Skeletal muscle tissue (tissue), 4 donors: ENCODE measurements around the gene TRIM43B. TPM values are rescaled to one million over a fixed set of nuclear protein-coding genes. Genes with fewer than 3 reads are reported as not detected.
A peak's percentile ranks its signal among the peaks of the same experiment; 100 is the strongest.
"Not testable (repeated sequence)": the region's sequence is repeated elsewhere in the genome, so short reads cannot be mapped to it uniquely, and the experiment has no call there.

Experiments used
- H3K27ac ChIP-seq: one replicate; pipeline ENCODE4 v1.7.0; 2013; ENCODE audit warnings: mild to moderate bottlenecking, low read depth, low read length, inconsistent platforms
- H3K27me3 ChIP-seq, 3 donors: one replicate each; pipeline ENCODE4 v1.7.0; 2013; ENCODE audit warnings: low read length in 3 of 3; ENCODE audit not compliant: control insufficient read depth in 3 of 3, insufficient read depth in 3 of 3
- H3K36me3 ChIP-seq, 3 donors: one replicate each; pipeline ENCODE4 v1.7.0; 2013; ENCODE audit warnings: low read length in 3 of 3; ENCODE audit not compliant: control insufficient read depth in 3 of 3, insufficient read depth in 3 of 3
- H3K4me1 ChIP-seq, 3 donors: one replicate each; pipeline ENCODE4 v1.7.0; 2013; ENCODE audit warnings: low read length in 3 of 3, mild to moderate bottlenecking in 3 of 3; ENCODE audit not compliant: control insufficient read depth in 3 of 3, insufficient read depth in 3 of 3
- H3K4me3 ChIP-seq, 3 donors: one replicate each; pipeline ENCODE4 v1.7.0; 2013; ENCODE audit warnings: low read length in 3 of 3
- H3K9ac ChIP-seq, 3 donors: one replicate each; pipeline ENCODE4 v1.7.0; 2013; ENCODE audit warnings: low read length in 3 of 3, mild to moderate bottlenecking in 3 of 3, moderate library complexity in 2 of 3, low read depth in 1 of 3
- H3K9me3 ChIP-seq, 3 donors: one replicate each; pipeline ENCODE4 v1.7.0; 2013; ENCODE audit warnings: low read length in 3 of 3; ENCODE audit not compliant: control insufficient read depth in 3 of 3
- total RNA-seq: library from RNA; depleted of rRNA; stranded (reverse); fragments of >200 nt; gene quantifications from one replicate; pipeline ENCODE4 v1.2.3, GENCODE V29; 2014
- donor health status: Osteomylitis.

TRIM43B gene
- total RNA-seq, result not detected

DNA sequence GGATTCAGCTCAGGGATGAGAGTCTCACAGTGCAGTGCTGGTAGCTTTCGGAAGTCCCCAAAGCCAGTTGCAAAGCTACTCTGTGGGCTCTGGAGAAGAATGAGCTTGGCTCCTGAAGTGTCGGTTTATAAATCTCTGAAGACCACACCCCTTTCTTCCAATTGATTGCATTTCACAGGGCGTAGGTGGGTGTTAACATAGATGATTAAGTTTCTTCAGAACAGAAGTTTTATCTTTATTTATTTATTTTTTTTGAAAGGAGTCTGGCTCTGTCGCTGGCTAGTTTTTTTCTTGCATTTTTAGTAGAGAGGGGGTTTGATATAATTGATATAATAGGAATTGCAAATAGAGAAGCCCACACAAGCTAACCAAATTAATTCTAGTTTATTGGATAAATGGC is at the start of gene TRIM43B:
TRIM43B (minus strand) TSS at position 101 of the 400 bp plus-strand sequence. CDS start 2,040 bp downstream, outside the sequence.
- H3K27ac ChIP-seq, H3K36me3 ChIP-seq, H3K9me3 ChIP-seq, H3K27me3 ChIP-seq, H3K4me1 ChIP-seq, H3K9ac ChIP-seq, H3K4me3 ChIP-seq: not testable (repeated sequence)

DNA sequence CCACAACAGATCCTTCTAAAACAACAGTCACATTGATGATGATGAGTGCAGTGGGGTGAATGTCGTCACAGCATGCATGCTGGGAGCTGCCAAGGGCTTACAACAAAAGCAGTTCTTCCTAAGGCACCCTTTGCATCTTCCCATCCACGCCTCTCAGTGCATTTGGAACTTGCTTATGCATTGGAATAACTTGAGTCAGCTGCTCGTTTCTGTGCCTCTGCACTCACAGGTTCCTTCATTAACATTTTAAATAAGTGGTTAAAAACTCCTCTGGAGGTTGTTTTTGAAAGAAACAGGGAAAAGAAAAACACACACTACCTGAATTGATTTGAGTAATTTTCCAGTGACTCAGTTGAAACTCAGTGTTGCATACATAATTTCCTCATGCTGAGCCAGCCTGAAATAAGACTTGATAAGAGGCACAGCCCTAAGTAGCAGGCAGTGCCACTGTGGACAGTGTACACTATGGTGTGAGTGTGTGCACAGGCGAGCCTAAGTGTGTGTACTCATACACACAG is 46.8 kb upstream of the TRIM43B start:
- Histone ChIP-seq H3K36me3 (no peaks in the 10 kb centered on the region), H3K4me3 (no peak overlapping the region), H3K27ac (no peak overlapping the region), H3K9ac (no peak overlapping the region), H3K9me3 (no peaks in the 10 kb centered on the region), H3K4me1 (peaks cover 0 to 3% (median 0%) of the 10 kb centered on the region in 3 donors), H3K27me3 (peaks cover 0 to 3% (median 0%) of the 10 kb centered on the region in 3 donors)

DNA sequence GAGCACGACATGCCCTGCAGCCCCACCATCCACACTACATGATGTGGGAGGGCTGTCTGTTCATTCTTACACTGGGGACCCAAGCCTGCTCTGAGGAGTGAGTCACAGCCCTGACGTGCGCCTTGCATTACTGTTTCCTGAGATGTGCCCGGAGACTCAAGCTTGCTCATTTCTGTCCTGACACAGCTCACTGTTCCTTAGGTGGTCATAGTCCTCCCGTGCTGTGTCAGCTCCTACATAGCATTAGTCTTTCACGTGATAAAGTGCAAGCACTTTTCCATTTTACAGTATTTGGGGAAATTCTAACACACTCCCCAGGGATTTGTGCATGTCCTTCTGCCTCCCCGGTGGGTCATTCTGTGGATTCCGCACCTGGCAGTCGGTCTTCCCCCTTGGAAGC is 46.2 kb upstream of the TRIM43B start:
- H3K9ac ChIP-seq, result no peak overlapping the region
- H3K4me3 ChIP-seq, result no peak overlapping the region
- H3K4me1 ChIP-seq, result peaks cover 0 to 8% (median 0%) of the 10 kb centered on the region in 3 donors
- H3K9me3 ChIP-seq, result no peaks in the 10 kb centered on the region
- H3K27ac ChIP-seq, result no peak overlapping the region
- H3K27me3 ChIP-seq, result peaks cover 0 to 3% (median 0%) of the 10 kb centered on the region in 3 donors
- H3K36me3 ChIP-seq, result no peaks in the 10 kb centered on the region

DNA sequence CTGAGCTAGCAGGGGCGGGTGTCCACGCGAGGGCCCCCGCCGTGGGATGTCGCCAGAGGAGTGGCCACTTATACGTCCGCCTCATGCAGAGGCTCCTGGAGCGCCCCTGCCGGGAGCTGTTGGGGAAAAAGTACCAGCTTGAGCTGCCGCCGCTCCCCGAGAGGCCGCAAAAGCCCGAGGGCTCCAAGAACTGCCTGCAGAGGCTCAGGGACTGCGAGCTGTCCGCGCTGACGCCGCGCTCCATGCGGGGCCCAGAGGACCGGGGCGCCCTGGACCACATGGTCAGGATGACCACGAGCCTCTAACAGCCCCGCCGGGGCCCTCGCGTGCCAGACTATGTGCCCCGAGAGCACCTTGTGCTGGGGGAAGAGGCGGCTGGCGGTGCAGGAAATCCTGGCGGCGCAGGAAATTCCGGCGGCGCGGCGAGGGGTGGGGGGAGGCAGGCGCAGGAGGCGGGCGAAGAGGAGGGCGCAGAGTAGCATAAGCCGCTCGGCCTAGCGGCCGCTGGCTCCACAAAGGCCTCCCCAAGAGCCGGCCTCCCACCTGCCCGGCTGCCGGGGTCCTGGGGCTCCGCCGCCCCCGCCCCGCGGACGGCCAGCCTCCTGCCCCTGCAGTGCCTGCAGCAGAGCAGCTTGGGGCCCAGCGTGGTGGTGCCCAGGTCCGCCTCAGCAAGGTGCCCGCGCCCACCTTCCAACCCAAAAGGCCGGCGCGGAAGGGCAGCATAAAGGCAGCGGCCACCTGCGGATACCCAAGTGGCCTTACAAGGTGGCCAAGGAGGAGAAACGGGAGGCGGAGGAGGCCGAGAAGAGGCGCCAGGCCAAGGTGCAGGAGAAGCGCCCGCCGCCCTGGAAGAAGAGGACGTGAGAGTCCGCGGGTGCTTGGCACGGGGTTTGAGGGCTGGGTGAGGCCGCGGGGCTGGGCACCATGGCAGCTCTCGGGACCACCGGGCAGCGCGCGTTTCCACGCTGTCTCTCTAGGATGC is 42.1 kb upstream of the TRIM43B start:
- Histone ChIP-seq H3K36me3 (no peaks in the 10 kb centered on the region), H3K27ac (no peak overlapping the region), H3K4me1 (peaks cover 4 to 8% (median 4%) of the 10 kb centered on the region in 3 donors), H3K27me3 (peaks cover 0 to 3% (median 3%) of the 10 kb centered on the region in 3 donors), H3K4me3 (peak overlapping the region; percentile 44 to 67 (median 64)), H3K9me3 (no peaks in the 10 kb centered on the region), H3K9ac (peak overlapping the region; percentile 32 to 73 (median 57))

DNA sequence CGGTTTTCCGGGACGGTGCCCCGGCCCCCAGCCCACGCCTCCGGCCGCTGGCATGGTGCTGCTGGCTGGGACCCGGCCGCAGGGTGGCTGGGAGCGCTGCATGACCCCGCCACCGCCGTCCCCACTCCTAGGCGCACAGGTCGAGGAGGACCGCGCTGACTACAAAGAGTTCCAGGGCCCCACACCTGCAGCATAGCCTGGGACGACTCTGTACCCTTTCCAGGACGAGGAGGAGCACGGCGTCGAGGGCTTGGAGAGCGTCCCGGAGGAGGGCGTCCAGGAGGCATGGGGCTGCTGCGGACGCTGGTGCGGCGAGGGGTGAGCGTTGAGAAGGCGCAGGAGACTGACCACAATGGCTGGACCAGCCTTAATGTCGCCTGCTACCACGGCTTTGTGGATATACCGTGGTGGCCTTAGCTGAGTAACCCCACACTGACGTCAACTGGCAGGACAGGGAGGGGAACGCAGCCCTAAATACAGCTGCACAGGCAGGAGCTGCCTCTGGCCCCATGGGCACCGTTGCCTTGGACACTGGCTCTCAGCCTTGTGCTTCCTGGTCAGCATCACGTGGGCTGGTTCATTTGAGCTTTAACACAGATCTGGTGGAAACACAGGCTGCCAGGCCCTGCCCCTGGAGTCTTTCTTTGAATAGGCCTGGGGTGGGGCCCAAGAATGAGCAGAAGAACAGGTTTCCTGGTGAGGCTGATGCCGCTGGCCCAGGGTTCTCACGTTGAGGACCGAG is 40.9 kb upstream of the TRIM43B start:
- H3K27me3 ChIP-seq, result peaks cover 0 to 3% (median 3%) of the 10 kb centered on the region in 3 donors
- H3K9ac ChIP-seq, result peak overlapping the region in 1 of 3 donors; percentile 73
- H3K27ac ChIP-seq, result no peak overlapping the region
- peaks cover 4 to 8% (median 4%) of the 10 kb centered on the region in 3 donors for H3K4me1 ChIP-seq
- no peaks in the 10 kb centered on the region for H3K9me3 ChIP-seq
- H3K4me3 ChIP-seq, result peak overlapping the region in 2 of 3 donors; percentile 44 to 67
- H3K36me3 ChIP-seq, result no peaks in the 10 kb centered on the region

DNA sequence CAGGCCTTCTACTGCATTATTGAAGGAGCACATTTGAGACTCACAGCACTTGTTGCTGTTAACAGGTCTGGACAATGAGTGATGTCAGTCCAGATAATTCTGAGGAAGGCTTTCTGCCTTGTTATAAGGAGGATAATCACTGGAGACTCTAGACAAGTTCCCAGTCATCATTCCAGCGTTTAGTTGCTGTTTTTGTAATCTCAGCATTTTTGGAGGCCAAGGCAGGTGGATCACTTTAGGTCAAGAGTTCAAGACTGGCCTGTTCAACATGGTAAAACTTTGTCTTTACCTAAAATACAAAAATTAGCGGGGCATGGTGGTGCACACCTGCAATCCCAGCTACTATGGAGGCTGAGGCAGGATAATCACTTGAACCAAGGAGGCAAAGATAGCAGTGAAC is 39.6 kb upstream of the TRIM43B start:
- Histone ChIP-seq H3K4me1 (peaks cover 4 to 8% (median 4%) of the 10 kb centered on the region in 3 donors), H3K9ac (no peak overlapping the region), H3K4me3 (no peak overlapping the region), H3K9me3 (no peaks in the 10 kb centered on the region), H3K36me3 (no peaks in the 10 kb centered on the region), H3K27me3 (peaks cover 0 to 3% (median 3%) of the 10 kb centered on the region in 3 donors), H3K27ac (no peak overlapping the region)

DNA sequence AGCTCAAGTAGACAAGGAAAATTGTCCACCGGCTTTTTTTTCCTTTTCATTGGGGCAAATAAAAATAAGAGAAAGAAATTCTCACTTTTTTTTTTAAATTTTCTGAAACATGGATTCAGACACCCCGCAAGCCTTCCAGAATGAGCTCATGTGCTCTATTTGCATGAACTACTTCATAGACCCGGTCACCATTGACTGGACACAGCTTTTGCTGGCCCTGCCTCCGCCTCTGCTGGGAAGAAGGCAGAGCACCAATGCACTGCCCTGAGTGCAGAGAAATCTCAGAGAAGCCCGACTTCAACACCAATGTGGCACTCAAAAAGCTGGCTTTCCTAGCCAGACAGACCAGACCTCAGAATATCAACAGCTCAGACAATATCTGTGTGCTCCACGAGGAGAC is 30.2 kb upstream of the TRIM43B start:
- H3K4me3 ChIP-seq, result no peak overlapping the region
- no peaks in the 10 kb centered on the region for H3K27me3 ChIP-seq
- no peaks in the 10 kb centered on the region for H3K4me1 ChIP-seq
- no peaks in the 10 kb centered on the region for H3K9me3 ChIP-seq
- H3K36me3 ChIP-seq, result no peaks in the 10 kb centered on the region
- H3K27ac ChIP-seq, result no peak overlapping the region
- no peak overlapping the region for H3K9ac ChIP-seq

DNA sequence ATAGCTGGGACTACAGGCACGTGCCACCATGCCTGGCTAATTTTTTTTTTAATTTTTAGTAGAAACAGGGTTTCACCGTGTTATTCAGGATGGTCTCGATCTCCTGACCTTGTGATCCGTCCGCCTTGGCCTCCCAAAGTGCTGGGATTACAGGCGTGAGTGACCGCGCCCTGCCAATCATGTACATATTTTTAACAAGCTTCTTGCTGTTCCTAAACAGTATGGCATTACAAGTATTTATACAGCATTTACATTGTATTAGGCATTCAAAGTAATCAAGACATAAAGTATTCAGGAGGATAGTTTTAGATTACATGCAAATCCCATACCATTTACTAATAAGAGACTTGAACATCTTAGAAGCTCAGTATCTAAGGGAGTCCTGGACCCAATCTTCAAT is 29.7 kb upstream of the TRIM43B start:
- H3K9me3 ChIP-seq, H3K36me3 ChIP-seq, H3K4me3 ChIP-seq, H3K27me3 ChIP-seq, H3K27ac ChIP-seq, H3K9ac ChIP-seq, H3K4me1 ChIP-seq: not testable (repeated sequence)

DNA sequence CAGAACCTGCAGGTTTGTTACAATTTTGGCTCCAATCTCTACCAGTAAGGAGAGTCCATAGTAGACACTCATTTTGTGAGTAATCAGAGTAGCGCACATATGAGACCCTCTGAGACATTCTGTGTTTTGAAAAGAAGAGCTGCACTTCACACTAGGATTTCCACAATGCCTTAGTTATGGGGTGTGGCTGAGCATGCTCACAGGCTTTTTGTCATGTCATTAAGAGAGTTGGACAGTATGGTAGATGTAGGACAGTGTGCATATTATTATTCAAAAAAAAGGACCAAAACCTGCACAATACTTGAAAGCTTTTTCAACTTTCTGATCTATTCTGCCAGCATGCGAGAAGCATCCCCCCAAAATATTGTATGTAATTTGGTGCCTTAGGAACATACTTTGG is 24.9 kb upstream of the TRIM43B start:
- H3K9me3 ChIP-seq, result no peaks in the 10 kb centered on the region
- no peak overlapping the region for H3K4me3 ChIP-seq
- H3K27me3 ChIP-seq, result peaks cover 0 to 2% (median 0%) of the 10 kb centered on the region in 3 donors
- no peak overlapping the region for H3K27ac ChIP-seq
- H3K4me1 ChIP-seq, result no peaks in the 10 kb centered on the region
- no peak overlapping the region for H3K9ac ChIP-seq
- H3K36me3 ChIP-seq, result no peaks in the 10 kb centered on the region
